GM04503 (cell line): ENCODE data around the gene ANKRD13B.

Experiments used
- DNase-seq: peaks from one replicate; pipeline ENCODE4 v3.0.0-alpha.2; 2012; ENCODE audit warnings: low read depth

The ANKRD13B gene

DNA sequence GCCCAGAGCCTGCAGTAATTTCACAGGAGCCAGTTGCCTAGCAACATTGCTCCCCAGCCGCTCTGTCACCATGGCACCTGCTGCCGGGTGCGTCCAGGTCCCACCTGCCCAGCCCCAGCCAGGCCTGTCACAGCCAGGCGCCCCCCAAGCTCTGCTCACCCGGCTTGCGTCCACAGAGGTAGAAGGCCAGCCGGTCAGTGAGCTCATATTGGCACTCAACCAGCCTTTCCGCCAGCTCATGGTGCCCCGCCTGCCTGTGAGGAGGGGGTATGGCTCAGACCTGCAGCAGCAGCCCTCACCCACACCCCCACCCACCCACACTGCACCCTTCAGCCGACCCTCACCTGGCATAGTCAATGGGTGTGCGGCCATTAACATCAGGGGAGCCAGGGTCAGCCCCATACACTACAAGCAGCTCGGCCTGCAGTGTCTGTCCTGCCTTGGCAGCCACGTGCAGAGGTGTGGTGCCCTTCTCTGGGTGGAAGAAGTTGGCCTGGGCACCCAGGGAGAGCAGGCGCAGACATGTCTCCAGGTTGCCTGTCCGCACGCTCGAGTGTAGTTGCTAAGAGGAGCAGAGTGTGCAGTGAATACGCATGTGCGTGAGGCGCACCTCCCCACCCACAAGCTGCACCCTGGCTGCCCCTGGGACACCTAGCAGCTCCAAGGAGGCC is 11.2 kb upstream of the ANKRD13B start:
- no peak for DNase-seq

DNA sequence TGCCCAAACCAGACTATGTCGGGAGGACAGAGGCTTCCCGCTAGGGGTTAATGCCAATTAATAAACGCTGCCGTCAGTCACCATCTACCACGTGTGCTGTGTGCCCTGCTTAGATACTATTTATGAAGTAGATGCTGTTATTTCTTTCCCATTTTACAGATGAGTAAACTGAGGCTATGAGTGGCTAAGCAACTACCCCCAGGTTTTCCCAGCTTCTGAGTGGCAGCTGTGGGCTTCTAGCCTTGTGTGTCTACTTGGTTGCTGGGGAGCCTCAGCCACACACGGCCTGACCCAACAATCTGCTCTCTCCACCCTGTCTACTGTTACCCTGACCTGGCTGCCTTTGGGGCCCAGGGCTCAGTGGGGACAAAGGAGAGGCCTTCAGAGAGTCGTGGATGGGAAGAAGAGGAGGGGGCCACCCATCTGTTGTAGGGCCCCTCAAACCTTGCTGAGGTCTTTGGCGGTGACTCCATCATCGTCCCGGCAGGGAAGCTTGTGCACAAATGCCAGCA is 10.6 kb upstream of the ANKRD13B start:
- no peak for DNase-seq

DNA sequence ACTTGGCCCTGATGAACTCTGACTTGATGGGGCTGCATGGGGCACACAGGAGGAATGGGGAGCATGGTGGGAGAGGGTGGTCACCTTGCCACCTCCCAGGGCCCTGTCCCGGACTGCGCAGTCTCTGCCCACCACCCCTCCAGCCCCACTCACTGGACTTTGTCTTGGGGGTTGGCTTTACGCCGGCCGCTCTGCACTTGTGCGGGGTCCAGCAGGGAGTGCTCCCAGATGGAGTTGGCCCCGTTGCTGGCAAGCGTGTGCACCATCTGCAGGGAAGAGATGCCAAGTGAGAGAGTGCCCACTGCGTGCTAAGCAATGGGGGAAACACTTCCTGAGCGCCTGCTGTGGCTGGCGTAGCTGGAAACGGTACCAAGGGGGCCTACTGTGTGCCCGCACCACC is 10.2 kb upstream of the ANKRD13B start:
- no peak for DNase-seq

DNA sequence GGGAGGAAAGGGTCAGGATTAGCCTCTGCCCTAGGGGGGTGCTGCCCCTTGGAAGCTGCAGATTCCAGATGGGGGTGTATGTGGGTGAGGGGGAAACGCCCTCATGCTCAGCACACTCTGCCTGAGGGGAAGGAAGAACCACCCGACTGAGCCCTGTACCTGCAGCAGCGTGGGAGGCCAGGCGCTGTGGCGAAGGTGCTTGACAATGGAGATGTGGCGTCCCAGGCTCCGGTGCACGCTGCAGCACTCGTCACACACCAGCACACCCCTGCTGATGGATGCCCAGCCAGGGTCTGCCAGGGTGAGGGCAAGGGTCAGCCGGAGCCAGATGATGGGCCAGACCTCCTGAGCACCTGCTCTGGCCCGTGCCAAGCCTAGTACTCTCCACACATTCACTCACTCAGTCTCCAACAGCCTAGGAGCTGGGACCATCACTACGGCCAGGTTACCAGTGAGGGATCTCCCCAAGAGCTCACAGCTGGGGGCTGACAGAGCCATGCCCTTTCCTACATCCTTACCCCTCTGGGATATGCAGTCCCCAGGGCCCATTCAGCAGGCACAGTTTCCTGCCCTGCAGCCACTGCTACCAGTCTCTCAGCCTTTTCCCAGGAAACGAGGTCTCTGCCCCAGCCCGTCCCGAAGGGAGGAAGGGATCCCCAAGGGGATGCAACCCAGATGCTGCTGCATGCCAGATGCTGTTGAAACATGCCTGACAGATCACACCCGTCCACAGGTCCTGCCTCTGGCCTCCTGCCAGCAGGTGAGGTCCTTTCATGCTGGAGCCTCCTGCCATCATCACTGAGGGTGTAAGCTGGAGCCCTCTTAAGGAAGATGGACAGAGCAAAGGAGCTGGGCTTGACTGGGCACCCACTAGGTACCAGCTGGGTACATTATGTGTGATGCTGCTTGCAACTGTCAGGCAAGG is 9.3 kb upstream of the ANKRD13B start:
- DNase-seq, result no peak

DNA sequence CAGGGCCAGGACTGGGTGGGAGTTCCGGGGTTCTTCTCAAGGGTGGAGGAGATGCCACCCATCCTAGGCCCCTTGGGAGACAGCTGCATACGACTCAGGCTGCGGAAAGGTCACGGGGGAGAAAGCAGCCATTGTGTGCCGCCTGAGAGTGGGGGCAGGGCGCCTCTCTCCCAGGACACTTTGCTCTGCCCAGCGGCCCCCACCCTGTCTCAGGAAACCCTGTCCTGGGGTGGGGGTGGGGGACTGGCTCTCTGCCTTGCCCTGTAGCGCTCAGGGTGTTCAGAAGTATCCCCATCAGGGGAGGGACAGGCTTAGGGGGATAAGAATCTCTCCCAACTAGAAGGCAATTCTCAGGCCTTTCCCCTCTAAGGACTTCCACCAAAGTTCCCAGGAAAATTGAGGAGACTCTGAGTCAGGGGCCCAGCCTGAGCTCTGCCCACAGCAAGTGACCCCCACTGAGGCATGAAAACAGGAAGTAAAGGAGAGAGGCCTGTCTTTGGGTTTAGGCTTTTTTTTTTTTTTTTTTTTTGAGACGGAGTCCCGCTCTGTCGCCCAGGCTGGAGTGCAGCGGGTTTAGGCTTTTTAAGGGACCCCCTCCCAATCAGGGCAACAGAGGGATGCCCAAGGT is 8.4 kb upstream of the ANKRD13B start:
- no peak for DNase-seq

DNA sequence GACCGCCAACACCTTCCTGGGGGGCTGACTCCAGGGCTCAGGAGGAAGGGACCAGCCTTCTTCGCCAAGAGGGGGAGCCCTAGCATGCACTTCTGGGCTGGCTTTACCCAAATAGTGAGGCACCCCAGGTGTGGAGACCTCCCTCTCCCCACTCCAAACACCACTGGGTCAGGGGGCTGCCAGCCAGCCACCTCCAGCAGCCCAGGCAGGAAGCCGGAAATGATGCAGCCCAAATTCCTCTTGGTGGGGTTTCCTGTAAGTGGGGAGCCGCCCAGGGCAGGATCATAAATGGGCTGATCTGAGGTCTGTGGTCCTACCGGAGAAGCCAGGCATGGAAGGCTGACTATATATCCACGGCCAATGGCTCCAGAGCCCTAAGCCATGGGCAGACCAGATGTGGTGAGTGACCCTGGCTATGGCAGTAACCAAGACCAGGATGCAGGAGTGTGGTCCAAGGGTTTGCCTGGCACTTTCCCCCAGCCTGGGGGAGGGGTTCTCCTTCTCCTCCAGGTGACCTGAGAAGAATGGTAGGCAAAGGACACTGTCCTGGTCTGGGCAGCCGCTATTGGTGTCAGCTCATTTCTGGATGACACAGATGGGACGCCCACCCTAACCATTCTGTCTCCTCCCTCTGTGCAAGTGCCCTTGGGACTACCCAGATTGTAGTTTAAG is 7.7 kb upstream of the ANKRD13B start:
- DNase-seq, result no peak

DNA sequence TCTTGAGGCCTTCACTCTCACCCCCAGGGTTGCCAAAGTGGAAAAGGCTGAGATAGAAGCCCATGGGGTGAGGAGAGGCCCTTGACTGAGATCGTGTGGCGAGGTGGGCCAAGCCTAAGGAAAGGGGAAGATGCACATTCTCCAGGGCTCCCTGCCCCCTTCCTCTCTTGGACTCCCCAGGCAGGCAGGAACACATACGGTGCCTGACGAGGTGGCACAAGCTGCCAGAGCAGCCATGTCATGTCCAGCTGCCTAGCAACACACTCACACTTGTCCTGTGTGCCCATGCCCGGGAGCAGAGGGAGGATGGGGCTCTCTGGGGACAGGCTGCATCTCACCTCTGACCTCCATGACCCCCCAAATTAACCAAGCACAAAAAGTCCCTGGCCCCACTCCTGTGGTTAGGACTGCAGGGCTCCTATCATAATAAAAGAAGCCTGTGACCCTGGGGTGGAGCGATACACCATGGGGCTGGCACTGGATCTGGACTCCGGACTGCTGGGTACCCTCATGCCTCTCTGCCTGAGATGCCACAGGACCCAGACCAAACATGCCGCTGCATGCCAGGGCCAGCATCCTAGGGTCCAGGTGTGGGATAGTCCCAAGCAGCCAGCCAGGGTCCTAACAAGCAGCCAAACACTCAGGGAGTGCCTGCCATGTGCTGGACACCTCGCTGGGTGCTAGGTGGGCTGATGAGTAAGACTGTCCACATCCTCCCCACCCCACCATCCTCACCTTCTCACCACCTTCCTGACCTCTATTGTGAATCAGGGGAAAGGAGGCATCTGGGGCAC is 6.1 kb upstream of the ANKRD13B start:
- DNase-seq, result no peak

DNA sequence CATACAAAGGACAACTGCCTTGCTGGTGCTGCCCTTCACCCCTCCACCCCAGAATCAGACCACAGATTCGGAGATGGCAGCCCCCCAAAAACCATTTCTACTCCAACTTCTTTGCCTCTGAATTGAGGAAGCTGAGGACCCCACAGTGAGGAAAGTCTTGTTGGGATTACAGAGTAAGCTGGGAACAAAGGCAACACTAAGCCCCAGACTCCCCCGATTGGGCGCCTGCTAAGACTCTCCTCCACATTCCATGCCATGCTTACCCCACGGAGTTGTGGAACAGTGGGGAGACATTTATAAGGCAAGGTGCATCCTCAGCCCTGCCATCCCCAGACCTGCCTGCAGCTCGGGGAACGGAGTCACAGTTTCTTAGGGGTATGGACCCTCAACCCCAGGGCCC is 5.3 kb upstream of the ANKRD13B start:
- no peak for DNase-seq

DNA sequence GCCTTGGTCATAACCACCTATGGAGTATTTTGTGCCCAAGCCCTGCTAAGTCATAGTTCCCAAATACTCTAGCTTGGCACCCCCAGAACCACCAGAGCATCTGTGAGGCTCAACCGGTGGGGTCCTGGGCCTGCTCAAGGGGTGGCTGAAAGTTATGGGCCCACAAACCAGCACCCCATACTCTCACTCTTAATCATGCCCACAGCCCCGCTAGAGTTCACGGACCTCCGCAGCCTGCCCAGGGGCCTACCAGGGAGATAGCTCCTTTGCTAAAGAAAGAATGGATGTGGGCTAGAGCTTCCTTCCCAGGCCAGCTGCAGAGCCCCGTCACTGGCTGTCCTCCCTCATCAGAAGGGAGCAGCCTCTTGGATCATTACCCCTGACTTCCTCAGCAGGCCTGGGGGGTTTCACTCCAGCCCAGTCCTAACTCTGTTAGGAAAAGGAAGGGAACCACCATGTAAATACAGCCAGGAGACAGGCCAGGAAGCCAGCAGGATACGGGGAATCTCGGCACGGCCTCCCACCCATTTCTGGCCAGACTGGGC is 4.8 kb upstream of the ANKRD13B start:
- no peak for DNase-seq

DNA sequence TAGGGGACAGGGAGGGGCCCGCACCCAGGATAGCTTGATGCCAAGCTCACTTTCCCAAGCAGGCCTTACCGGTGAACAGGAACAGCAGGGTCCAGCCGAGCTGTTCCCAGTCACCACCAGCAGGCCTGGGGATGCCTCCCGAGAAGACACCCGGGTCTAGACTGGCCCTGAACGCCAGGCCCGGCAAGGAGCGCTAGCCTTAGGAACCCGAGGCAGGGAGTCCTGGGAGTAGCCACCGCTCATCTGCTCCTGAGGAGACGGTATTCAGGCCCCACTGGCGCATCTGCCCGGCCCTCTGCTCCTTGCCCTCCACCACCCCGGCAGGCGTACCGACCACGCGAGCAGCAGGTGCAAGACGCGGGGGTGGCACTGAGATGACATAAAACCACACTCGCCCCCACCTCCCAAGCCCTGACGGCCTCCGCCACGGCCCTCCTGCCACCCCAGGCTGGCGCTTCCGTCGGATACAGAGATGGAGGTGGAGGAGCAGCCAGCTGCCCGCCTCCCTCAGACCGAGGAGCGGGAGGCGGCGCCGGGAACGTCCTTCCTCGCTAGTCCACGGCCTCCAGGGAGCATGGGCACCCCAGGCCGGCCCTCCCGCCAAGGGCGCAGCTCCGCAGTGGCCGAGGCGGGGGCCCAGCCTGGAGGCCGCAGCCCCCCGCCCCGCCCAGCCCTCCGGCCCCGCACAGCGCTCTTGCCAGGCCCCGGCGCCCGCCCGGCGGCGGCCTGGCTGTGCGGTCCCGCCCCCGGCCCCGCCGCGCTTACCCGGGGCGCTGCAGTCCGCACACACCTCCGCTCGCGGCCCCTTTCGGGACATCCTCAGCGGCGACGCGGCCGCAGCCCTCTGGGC is 4.1 kb upstream of the ANKRD13B start:
- DNase-seq, result no peak

DNA sequence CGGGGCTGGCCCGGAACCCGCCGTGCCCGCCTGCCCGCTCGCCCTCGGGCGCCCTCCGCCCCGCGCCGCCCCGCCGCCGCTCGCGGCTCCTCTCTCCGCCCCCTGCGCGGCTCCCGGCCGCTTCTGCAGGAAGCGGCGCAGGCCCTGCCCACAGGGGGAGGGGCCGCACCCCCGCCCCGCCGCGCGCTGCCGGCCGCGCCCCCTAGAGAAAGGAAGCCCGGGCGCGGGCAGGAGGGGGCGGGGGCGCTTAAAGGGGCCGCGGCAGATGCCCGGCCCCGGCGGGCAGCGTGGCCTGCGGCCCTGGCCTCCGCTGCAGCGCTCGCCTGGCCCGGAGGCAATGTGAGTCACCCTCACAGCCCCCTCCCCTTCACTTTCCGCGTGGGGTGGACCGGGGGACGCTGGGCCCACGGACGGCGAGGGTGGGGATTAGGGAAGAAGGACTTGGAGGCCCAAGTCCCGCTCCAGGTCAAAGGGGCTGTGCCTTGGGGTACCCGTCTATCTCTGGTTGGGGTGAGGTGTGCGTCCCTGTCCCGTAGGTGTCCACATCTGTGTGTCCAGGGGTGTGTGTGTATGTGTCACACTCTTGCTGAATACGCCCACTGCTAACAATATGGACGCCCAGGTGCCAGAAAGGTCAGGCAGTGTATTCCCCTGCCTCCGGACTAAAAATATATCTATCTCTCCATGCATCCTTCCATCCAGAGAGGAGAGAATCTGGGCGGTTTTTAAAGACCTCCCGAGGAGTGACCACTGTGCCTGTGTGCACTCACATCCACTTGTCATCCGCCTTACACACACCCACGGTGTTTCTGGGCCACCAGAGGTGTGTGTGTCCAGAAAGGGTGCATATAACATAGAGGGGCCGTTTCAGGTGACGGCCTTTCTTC is 3.2 kb upstream of the ANKRD13B start, which contains the start of gene GIT1:
Gene GIT1, minus strand, starts transcription at position 125 of the 887 bp plus-strand sequence. CDS start 270 bp downstream, outside the sequence.
- DNase-seq, result no peak

DNA sequence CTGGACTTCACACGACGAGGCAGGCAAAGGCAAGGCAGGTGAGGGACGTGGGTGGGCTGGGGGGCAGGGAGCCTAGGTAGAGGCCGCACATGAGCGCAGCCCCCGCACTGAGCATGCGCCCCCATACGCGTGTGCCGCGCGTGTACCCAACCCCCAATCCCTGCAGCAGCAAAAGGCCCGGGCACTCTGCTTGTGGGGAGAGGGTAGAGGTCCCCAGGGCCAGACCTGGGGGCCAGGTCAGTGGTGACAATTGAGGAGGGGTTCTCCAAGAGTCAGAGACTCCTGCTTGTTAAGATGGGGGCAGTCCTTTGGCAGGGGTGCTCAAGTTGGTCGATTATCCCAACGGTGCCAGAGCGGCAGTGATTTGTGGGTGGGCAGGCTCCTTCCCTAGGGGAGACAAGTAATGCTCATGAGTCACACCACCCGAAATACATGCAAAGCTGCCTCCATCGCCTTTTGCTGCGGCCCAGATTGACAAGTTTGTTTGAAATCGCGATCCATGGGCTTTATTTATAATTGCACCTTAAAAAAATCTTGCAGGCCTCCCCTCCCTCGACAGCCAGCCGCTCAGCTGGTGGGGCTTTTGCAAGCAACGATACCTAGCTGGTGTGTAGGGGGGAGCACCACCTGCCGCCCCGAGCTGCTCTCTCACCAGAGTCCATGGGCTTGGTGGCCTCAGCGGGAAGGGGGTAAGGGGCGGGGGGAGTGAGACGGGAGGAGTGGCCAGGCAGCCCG is 2.4 kb upstream of the ANKRD13B start:
- DNase-seq, result no peak

DNA sequence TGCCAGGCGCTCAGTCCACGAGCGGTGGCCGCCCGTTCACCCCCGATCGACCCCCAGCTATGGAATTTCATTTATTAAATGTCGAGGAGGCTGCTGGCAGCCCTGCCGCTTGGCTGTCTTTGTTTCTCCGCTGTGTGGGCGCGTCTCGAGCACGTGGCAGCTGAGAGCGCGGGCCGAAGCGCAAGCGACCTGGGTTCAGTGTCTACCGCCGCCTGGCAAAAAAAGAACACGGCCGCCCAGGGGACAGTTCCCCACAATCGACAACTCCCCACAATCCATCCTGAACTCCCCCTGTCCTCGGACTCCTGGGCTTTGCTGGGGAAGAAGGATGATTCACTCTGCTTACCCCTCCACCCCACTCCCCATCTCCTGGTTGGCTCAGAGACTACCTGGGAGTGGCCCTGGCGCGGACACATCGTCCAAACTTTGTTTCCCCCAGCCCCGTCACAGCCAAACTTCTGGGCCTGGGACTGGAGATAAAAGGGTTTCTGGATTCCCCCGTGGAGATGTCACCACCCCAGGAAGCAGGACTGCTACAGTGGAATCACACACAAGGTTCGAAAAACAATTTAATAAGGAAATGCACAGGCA is 1.7 kb upstream of the ANKRD13B start:
- DNase-seq, result no peak

DNA sequence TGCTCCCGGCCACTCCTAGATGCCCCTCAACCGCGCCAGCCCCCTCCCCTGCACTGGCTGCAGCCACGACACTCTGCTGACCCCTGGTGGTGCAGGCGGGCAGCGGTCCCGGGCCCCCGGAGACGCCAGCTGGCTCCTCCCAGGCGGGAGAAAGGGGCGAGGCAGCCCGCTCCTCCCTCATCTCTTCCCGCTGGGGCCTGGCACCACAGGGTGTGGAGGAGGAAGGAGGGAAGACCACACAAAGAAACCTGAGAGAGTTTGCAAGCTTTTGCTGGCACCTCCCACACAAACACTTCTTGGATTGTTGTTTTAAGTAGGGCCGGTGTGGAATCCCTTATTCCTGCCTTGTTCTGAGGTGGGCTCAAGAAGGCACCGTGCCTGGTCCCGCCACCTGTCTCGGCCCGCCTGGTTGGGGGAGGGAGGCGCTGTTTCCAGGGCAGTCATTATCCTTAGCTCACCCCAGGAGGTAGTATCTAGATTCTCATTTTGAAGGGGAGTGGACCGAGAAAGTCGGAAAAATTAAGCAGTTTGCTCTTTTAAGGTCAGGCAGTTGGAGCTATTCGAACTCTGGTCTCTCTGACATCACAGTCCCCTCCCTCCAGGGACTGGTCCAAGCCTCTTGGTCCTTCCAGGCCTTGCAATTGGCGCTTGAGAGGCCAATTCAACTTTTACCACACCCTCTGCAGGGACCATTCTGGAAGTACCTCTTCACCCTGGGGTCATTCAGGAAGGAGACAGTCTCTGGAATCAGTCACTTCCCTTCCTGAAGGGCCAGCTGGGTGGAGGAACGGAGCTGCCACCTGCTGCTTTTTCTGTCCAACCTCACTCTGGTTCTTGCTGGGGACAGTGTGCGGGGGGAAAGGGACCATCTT is 959 bp upstream of the ANKRD13B start:
- no peak for DNase-seq

DNA sequence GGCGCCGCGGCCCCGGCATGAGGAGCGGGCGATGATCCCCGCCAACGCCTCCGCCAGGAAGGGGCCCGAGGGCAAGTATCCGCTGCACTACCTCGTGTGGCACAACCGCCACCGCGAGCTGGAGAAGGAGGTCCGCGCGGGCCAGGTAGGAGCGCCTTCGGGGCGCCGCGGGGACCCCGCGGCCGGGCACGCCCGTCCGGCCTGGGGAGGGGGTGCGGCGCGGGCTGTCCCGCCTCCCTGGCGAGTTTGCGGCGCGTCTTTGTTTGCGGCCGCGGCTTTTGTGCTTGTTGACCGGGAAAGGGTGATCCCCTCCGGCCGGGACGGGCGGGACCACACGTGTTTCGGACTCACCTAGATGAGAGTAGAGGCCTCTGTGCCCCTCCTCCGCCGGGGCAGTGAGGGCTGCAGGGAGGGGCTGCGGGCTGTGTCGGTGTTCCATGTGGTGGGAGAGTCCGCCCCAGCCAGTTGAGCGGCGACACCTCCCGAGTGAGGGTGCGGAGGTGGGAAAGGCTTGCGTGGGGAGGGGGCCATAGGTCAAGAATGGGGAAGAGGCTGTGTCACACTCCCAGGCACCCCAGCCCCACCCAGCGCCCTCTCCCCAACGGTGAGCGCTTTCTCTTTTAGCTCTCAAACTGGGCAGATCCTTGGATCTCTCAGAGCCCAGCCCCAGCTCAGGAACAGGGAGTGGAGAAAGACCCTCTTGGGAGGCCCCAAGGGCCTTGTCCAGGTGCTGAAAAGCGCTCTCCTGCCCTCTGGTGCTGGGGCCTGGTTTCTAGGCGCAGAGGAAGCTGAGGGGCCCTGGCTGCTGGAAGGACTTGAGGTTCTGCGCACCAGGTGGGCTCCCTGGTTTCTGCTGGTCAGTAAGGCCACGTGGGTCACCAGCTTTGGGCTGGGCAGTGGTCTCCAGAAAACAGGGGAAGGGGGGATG is 923 bp downstream of the ANKRD13B start:
- no peak for DNase-seq
